HG03457 (cell line): ENCODE data around the gene TREML4.
"Not testable (repeated sequence)": the region's sequence is repeated elsewhere in the genome, so short reads cannot be mapped to it uniquely, and the experiment has no call there.

Experiments
- ATAC-seq: cut with Tn5 transposase; IDR thresholded peaks from one replicate; pipeline ENCODE4 v1.9.1; 2021; ENCODE audit warnings: moderate number of reproducible peaks; ENCODE audit not compliant: unreplicated experiment

The TREML4 gene

GRCh38 chr6:41204156-41204555 is 24.0 kb upstream of the TREML4 start:
- ATAC-seq, result no peak

- ATAC-seq, result no peak
Observed at GRCh38 chr6:41208439-41209106, 19.6 kb upstream of the TREML4 start.

- ATAC-seq, result no peak
Observed at GRCh38 chr6:41209547-41210320, 18.4 kb upstream of the TREML4 start.

GRCh38 chr6:41214559-41215238 is 13.4 kb upstream of the TREML4 start:
- no peak for ATAC-seq

GRCh38 chr6:41215777-41216176 is 12.4 kb upstream of the TREML4 start:
- ATAC-seq, result no peak

- ATAC-seq, result no peak
Observed at GRCh38 chr6:41216616-41217015, 11.5 kb upstream of the TREML4 start.

GRCh38 chr6:41222045-41222444 is 6.1 kb upstream of the TREML4 start:
- ATAC-seq, result no peak

GRCh38 chr6:41222513-41222912 is 5.6 kb upstream of the TREML4 start:
- no peak for ATAC-seq

- no peak for ATAC-seq
Observed at GRCh38 chr6:41224800-41225199, 3.3 kb upstream of the TREML4 start.

GRCh38 chr6:41226752-41227151 is 1.4 kb upstream of the TREML4 start:
- ATAC-seq, result no peak

GRCh38 chr6:41228616-41229015 is 467 bp downstream of the TREML4 start:
- no peak for ATAC-seq

GRCh38 chr6:41229721-41230120 is 1.6 kb downstream of the TREML4 start:
- ATAC-seq, result no peak

- ATAC-seq, result no peak
Observed at GRCh38 chr6:41231246-41231645, 3.1 kb downstream of the TREML4 start.

- no peak for ATAC-seq
Observed at GRCh38 chr6:41232667-41233066, 4.5 kb downstream of the TREML4 start.

- ATAC-seq, result no peak
Observed at GRCh38 chr6:41236276-41236675, 8.1 kb downstream of the TREML4 start.

GRCh38 chr6:41237128-41237527 is 9.0 kb downstream of the TREML4 start:
- no peak for ATAC-seq

- no peak for ATAC-seq
Observed at GRCh38 chr6:41239467-41240159, 11.5 kb downstream of the TREML4 start.

- ATAC-seq, result not testable (repeated sequence)
Observed at GRCh38 chr6:41246529-41246928, 18.4 kb downstream of the TREML4 start.

- no peak for ATAC-seq
Observed at GRCh38 chr6:41247288-41247865, 19.2 kb downstream of the TREML4 start.

GRCh38 chr6:41247882-41248705 is 19.9 kb downstream of the TREML4 start:
- ATAC-seq, result no peak
